Nephron progenitor cell (in vitro differentiated cells): ENCODE data around the gene HIF1AN.

ENCODE experiments used
- DNase-seq: peaks from one replicate; pipeline ENCODE4 v3.0.0; 2021
- H3K27ac Mint-ChIP-seq: 2 replicates; pipeline ENCODE4 v1.8.0; 2021; ENCODE audit warnings: mild to moderate bottlenecking, moderate library complexity, mixed read lengths
- H3K27me3 Mint-ChIP-seq: 2 replicates; pipeline ENCODE4 v1.8.0; 2021; ENCODE audit warnings: mild to moderate bottlenecking, low read depth, mixed read lengths; ENCODE audit not compliant: poor library complexity
- H3K36me3 Mint-ChIP-seq: 2 replicates; pipeline ENCODE4 v1.8.0; 2021; ENCODE audit warnings: low read depth, mixed read lengths
- H3K4me1 Mint-ChIP-seq: 2 replicates; pipeline ENCODE4 v1.8.0; 2021; ENCODE audit warnings: mixed read lengths
- H3K4me3 Mint-ChIP-seq: 2 replicates; pipeline ENCODE4 v1.8.0; 2021; ENCODE audit warnings: mild to moderate bottlenecking, moderate library complexity, mixed read lengths
- H3K9me3 Mint-ChIP-seq: 2 replicates; pipeline ENCODE4 v1.8.0; 2021; ENCODE audit warnings: mild to moderate bottlenecking, moderate library complexity, mixed read lengths
- TF ChIP-seq, protein P1 (sequence below): fragments of 200-600 bp; sonication (generic); IDR thresholded peaks from 2 replicates; pipeline ENCODE4 v1.5.0; 2021; ENCODE audit warnings: antibody characterized with exemption

Gene HIF1AN

DNA sequence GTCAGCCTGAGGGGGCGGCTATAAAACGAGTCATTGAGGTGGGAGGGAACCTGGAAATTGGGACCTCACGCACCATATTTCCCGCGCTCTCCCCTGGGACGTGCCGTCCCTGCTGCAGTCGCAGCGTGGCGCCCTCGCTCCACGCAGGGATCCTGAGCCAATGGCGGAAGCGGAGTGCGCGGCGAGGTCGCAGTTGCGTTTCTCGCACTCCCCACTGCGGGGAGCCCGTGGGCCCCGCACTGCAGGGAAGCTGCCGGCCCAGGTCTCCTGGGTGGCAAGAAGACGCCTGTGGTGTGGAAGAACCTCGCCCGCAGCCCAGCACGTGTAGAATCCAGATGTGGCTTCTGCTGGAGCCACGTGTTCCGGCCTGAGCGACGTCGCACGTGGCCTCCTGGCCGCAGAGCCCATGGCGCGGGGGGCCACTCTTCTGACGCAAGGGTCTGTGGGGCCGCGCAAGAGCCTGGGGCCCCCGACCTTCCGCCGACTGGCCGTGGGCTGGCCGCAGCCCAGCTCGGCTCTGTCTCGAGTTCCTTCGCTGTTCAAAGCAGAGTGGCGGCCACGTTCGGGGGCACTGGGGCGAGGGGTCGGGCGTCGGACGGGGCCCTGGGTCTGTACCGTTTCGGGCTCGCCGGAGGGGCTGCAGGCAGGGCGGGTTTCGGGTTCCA is 26.4 kb downstream of the HIF1AN start:
- peak; percentile 88 for DNase-seq
- peaks cover 17% of the 10 kb centered on the region for H3K4me1 Mint-ChIP-seq

DNA sequence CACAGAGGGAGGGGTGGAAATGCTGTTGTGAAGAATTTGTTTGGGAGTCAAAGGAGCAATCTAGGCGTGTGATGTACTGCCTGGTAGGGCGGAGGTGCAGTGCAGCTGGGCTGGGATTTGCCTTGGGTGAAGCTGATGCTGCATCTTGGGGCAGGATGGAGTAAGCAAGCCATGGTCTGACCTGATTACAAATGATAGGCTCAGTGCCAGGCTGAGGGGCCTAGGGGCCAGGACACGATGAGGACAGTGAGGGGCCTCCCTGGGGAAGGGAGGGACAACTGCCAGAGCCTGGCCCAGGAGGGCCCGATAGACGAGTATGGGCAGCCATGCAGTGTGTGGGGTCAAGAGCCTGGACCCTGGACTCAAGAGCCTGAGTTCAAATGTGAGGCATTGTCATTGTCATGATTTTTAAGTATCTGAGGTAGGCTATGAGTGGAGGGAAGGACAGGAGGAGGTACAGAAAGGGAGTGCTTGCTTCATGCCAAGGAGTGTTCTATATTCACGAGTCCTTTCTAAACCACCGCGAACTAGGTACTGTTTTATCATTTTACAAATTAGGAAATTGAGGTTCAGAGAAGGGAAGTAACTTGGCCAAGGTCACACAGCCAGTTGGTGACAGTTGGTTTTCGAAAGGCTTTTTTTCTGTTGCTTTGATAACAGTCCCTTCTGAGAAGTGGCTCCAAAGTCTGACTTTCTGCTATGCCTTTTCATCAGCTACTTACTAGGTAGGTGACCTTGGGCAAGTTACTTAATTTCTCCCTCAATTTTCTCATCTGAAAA is 29.7 kb downstream of the HIF1AN start:
- TF ChIP-seq, protein P1, sequence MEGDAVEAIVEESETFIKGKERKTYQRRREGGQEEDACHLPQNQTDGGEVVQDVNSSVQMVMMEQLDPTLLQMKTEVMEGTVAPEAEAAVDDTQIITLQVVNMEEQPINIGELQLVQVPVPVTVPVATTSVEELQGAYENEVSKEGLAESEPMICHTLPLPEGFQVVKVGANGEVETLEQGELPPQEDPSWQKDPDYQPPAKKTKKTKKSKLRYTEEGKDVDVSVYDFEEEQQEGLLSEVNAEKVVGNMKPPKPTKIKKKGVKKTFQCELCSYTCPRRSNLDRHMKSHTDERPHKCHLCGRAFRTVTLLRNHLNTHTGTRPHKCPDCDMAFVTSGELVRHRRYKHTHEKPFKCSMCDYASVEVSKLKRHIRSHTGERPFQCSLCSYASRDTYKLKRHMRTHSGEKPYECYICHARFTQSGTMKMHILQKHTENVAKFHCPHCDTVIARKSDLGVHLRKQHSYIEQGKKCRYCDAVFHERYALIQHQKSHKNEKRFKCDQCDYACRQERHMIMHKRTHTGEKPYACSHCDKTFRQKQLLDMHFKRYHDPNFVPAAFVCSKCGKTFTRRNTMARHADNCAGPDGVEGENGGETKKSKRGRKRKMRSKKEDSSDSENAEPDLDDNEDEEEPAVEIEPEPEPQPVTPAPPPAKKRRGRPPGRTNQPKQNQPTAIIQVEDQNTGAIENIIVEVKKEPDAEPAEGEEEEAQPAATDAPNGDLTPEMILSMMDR, result no peak
- Mint-ChIP-seq H3K27ac (no peak overlapping the region), H3K36me3 (no peaks in the 10 kb centered on the region), H3K27me3 (peaks cover 20% of the 10 kb centered on the region), H3K4me3 (peak overlapping the region; percentile 64), H3K9me3 (no peaks in the 10 kb centered on the region), H3K4me1 (peaks cover 16% of the 10 kb centered on the region)
- no peak for DNase-seq

More for the DNA sequence above, 26.4 kb downstream of the HIF1AN start:
- H3K36me3 Mint-ChIP-seq, result peaks cover 5% of the 10 kb centered on the region
- peaks cover 17% of the 10 kb centered on the region for H3K27me3 Mint-ChIP-seq
- H3K9me3 Mint-ChIP-seq, result no peaks in the 10 kb centered on the region
- TF ChIP-seq, protein P1, result peak; percentile 100
- no peak overlapping the region for H3K27ac Mint-ChIP-seq
- no peak overlapping the region for H3K4me3 Mint-ChIP-seq

DNA sequence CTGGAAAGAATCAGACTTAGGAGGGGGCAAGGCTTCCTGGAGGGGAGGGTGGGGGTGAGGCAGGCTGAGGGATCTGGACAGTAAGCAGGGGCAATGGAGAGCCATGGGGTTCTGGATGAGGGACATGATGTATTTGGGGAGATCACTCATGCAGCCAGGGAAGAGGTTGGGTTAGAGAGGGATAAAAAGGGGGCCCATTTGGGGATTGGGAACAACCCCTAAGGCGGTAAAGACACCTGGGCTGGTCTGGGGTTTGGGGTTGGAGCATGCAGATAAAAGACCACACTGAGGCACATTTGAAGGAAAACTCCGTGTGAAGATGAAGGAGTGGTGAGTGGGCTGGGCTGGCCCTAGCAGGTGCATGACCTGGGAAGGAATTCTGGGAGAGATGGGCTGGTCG is 30.8 kb downstream of the HIF1AN start:
- Mint-ChIP-seq H3K4me1 (peaks cover 4% of the 10 kb centered on the region), H3K9me3 (no peaks in the 10 kb centered on the region), H3K27ac (no peak overlapping the region), H3K36me3 (no peaks in the 10 kb centered on the region), H3K27me3 (peaks cover 20% of the 10 kb centered on the region), H3K4me3 (no peak overlapping the region)
- TF ChIP-seq, protein P1, result no peak
- no peak for DNase-seq

DNA sequence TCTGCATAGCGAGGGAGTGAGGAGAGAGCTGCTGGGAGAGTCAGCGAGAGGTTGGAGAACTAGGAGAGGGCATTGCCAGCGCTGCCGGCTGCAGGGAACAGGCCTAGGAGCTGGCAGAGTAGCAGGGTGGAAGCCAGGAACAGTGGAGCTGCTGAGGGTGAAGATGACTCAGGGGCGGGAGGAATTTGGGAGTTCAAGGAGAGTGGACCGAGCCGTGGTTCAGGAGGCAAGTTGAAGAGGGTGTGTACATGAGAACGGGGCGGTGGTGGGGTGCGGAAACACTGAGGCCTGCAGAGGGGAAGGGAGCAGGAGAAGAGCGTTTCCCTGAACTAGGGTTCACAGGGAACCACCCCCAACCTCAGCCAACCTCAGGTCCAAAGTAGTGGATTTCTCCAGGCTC is 31.5 kb downstream of the HIF1AN start:
- Mint-ChIP-seq H3K27ac (peak overlapping the region; percentile 43), H3K36me3 (no peaks in the 10 kb centered on the region), H3K9me3 (no peaks in the 10 kb centered on the region), H3K27me3 (peaks cover 20% of the 10 kb centered on the region), H3K4me3 (no peak overlapping the region), H3K4me1 (no peaks in the 10 kb centered on the region)
- no peak for DNase-seq
- TF ChIP-seq, protein P1, result no peak

DNA sequence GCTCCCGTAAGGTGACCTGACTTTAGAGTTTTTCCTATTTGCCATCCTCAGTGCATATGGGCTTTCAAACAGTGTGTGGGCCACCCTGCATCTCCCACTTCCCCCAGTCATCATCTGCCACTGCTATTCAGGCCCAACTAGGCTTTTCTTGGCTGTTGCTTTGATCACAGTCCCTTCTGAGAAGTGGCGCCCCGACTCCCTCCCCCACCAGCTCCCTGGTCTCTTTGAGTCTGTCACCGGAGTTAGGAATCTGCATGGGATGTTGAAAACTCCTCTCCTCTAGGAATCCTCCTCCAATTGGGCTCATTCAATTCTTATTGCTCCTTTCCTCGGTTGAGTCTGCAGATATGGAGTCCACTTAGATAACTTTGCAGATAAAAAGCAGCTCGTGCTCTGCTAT is 32.1 kb downstream of the HIF1AN start:
- DNase-seq, result no peak
- TF ChIP-seq, protein P1, result no peak
- no peaks in the 10 kb centered on the region for H3K9me3 Mint-ChIP-seq
- H3K36me3 Mint-ChIP-seq, result no peaks in the 10 kb centered on the region
- H3K4me1 Mint-ChIP-seq, result peaks cover 3% of the 10 kb centered on the region
- peak overlapping the region; percentile 8 for H3K27ac Mint-ChIP-seq
- H3K4me3 Mint-ChIP-seq, result peak overlapping the region; percentile 6
- H3K27me3 Mint-ChIP-seq, result peaks cover 22% of the 10 kb centered on the region
